OCI-M1 (cell line): ENCODE data around the gene DHCR24.
"Not testable (repeated sequence)": the region's sequence is repeated elsewhere in the genome, so short reads cannot be mapped to it uniquely, and the experiment has no call there.

Experiments
- DNase-seq: peaks from one replicate; lab custom pipeline; 2025; lab: John Stamatoyannopoulos, UW

DHCR24 gene, protein sequence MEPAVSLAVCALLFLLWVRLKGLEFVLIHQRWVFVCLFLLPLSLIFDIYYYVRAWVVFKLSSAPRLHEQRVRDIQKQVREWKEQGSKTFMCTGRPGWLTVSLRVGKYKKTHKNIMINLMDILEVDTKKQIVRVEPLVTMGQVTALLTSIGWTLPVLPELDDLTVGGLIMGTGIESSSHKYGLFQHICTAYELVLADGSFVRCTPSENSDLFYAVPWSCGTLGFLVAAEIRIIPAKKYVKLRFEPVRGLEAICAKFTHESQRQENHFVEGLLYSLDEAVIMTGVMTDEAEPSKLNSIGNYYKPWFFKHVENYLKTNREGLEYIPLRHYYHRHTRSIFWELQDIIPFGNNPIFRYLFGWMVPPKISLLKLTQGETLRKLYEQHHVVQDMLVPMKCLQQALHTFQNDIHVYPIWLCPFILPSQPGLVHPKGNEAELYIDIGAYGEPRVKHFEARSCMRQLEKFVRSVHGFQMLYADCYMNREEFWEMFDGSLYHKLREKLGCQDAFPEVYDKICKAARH

DNA sequence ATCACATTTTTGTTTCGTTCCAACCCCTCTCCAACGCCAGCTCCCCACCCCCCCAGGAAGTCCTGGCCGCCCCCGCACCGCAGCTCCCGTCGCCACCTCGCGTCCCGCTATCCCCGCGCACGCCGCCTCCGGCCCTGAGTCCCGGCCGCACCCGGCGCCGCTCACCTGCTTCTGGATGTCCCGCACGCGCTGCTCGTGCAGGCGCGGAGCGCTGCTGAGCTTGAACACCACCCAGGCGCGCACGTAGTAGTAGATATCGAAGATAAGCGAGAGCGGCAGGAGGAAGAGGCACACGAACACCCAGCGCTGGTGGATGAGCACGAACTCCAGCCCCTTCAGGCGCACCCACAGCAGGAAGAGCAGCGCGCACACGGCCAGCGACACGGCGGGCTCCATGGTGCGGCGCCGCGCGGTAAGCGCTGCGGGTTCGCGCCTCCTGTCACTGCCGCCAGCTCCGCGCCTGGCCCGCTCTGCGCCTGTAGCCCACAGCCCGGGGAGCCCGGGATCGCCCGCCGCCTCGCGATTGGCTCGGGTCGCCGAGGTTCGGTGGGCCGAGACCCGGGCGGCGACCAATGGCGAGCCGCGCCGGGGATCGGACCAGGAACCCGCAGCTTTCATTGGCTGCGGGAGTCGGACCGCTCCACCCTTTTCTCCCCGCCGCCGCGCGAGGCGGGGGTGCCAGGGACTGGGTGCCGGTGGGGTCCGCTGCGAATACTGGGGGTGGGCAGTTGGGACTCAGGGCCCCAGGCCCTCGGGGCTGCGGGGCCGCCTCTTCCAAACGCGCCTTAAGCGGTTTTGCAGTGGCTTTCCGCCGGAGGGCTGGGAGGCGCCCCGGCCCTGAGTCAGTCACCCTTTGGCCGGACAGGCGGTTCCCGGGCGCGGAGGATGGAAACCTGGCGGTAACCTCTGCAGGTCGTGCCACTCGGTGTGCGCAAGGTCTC is at the start of gene DHCR24:
DHCR24 (minus strand) TSS at position 472 of the 941 bp plus-strand sequence; CDS start at position 396, 76 bp downstream.
- DNase-seq: peak; percentile 88

DNA sequence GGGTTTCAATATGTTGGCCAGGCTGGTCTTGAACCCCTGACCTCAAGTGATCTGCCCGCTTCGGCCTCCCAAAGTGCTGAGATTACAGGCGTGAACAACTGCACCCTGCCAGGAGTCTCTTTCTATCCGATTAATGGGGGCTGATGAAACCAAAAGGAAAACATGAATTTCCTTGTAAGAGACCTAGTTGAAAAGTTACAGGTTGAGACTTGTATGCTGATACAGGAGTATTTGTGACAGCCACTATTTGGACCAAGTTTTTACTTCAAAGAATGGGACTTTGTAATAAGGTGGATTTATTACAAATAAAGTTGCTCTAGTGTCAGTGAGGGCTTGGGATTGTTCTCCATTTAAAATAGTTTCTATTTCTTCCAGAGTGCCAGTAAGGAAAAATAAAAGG is 49.8 kb upstream of the DHCR24 start:
- no peak for DNase-seq

DNA sequence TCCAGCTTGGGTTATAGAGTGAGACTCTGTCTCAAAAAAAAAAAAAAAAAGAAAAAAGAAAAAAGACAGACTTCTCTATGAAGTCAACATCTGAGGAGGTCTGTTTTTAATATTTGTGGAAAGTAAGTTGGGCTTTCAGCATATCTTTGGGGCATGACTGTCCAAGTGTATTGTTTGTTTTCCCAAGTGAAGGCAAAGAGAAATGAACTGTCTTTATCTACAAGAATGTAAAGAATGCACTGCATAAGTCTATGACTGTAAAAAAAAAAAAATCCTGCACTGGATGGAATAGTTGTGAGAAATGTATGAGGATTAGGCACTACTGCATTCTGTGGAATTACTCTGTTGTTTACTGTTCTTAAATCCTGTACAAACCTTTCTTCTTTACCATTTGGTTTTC is 47.9 kb upstream of the DHCR24 start:
- DNase-seq: no peak

DNA sequence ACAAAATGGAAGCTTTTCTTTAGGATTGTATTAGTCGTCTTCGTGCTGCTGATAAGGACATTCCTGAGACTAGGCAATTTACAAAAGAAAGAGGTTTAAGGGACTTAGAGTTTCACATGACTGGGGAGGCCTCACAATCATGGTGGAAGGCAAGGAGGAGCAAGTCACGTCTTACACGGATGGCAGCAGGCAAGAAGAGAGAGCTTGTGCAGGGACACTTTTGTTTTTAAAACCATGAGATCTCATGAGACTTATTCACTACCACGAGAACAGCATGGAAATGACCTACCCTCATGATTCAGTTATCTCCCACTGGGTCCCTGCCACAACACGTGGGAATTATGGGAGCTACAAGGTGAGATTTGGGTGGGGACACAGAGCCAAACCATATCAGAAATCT is 47.1 kb upstream of the DHCR24 start:
- DNase-seq: not testable (repeated sequence)

DNA sequence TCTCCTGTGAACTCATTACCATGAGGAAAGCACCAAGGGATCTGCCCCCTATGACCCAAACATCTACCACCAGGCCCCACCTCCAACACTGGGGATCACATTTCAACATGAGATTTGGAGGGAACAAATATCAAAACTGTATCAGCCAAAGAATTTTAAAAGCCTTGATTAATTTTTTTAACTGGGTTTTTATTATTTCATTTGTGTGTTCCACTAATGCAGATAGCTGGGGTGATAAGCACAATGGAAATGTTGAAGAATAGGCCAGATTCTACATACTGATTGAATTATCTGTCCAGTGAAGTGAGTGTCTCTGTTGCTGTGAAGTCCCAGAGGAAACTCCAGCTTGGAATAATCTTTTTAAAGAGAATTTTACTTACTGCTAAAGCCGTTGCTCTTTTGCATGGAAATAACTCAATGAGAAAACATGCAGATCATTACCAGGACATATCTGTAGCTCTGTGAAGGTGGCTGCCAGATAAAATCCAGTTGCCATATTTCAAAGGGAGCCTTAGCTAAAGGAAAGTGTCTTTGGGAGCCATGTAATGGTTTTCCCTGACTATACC is 44.4 kb upstream of the DHCR24 start:
- no peak for DNase-seq

DNA sequence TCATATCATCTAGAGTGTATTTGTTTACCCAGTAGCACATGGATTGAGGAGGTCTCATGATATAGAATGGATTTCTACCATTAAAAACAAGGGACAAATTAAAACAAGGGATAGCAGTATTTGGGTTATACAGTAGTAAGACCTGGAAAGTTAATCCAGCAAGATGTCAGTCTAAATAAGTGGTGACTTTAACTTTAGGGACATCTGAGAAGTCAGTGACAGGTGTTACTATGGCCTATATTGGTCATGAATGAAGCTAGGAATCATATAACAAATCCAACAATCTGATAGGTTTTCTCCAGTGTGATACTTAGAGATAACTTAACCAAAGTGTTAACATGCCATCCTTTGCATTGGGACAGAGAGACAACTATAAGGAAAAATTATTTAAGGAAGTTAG is 42.7 kb upstream of the DHCR24 start:
- DNase-seq: no peak

DNA sequence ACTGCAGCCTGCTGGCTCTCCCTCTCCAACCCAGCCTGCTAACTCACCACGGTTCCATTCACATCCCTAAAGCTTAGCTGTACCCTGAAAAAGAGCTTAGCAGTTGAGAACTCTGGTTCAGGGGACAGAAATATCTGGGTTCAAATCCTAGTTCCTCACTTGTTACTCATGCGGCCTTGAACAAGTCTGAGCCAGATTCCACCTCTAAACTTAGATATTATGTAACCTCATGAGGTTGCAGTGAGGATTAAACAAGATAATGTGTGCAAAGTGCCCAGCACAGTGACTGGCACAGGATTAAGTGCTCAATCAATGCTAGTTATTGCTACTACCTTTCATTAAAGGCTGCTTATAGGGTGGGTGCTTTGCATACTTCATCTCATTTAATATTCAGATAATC is 41.3 kb upstream of the DHCR24 start:
- DNase-seq: no peak

DNA sequence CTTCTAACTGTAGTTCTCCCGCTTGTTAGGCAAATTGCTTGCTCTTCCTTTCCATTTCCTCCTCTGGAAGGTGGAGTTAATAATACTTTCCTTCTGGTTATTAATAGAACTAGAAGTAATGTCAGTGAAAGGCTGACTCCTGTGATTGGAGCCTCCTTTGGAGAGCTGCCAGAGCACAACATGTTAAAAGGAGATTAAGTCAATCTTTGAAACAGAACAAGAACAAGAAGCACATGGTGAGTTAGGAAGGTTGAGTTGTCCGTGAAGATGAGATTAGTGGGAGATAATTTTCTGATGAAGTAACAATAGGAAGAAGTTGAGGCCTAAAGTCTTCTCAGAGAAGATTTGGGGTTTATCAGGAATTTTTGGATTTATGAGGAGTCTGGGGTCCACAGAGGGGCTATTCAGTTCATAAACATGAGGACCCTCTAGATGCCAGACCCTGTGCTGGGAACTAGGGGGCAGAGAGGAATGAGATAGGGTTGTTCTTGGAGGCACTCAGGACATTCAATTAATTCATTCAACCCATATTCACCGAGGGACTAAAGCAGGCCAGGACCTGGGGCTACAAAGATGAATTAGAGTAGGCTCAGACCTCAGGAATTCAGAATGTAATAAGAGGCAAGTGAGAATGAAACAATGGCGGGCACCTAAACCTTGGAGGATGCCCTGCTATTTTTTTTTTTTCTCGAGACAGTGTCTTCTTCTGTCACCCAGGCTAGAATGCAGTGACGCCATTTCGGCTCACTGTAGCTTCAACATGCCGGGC is 40.7 kb upstream of the DHCR24 start:
- peak; percentile 68 for DNase-seq

DNA sequence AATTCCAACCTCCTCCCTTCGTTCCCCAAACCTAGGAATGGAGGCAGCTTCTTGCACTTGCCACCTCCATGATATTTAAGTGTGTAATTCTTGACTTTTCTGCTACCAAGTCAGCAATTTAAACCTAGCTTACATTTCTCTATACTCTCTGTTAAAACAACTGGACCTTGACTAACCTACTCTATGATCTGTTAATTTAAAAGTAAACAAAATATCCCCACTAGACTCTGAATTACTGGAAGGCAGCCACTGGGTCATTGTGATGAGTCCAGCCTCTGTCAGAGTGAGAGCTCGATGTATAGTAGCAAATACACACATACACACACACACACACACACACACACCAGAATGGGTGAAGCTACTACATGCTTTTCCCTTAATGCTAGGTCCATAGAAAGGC is 40.0 kb upstream of the DHCR24 start:
- no peak for DNase-seq

DNA sequence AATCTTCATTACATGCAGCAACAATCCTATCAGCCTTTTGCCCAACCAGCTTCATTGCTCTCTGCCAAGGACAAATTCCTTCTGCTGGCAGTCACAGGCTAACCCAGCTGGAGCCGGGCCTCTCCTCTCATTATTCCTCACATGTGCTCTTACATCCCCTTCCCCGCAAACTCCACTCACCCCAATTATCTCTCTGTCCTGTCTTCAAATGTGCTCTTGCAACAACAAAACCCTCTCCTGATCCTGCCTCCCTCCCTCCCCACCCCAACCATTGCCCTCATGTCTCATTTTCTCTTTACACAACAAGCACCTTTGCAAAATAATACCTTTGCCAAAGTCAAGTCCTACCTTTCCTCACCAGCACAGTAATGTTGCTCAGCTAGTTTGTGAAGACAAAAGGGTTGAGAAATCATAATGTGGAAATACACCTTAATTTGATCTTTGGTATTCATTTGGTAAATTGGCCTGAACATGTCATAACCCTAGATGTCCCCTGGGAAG is 36.0 kb upstream of the DHCR24 start:
- DNase-seq: no peak

DNA sequence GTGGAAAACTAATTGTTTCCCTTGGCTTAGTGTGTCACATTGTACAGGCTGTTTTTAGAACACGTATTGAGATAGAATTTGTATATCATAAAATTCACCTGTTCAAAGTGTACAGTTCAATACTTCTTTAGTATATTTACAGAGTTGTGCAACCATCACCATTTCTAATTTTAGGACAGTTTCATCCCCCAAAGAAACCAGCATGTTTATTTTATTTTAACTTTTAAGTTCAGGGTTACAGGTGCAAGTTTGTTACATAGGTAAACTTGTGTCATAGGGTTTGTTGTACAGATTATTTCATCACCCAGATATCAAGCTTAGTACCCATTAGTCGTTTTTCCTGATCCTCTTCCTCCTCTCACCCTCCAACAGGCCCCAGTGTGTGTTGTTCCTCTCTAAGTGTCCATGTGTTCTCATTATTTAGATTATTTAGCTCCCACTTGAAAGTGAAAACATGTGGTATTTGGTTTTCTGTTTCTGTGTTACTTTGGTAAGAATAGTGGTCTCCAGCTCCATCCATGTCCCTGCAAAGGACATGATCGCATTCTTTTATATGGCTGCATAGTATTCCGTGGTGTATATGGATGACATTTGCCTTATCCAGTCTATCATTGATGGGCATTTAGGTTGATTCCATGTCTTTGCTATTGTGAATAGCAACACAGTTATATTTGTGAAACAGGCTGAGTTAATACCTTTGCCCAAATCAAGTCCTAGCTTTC is 35.2 kb upstream of the DHCR24 start:
- DNase-seq: no peak

DNA sequence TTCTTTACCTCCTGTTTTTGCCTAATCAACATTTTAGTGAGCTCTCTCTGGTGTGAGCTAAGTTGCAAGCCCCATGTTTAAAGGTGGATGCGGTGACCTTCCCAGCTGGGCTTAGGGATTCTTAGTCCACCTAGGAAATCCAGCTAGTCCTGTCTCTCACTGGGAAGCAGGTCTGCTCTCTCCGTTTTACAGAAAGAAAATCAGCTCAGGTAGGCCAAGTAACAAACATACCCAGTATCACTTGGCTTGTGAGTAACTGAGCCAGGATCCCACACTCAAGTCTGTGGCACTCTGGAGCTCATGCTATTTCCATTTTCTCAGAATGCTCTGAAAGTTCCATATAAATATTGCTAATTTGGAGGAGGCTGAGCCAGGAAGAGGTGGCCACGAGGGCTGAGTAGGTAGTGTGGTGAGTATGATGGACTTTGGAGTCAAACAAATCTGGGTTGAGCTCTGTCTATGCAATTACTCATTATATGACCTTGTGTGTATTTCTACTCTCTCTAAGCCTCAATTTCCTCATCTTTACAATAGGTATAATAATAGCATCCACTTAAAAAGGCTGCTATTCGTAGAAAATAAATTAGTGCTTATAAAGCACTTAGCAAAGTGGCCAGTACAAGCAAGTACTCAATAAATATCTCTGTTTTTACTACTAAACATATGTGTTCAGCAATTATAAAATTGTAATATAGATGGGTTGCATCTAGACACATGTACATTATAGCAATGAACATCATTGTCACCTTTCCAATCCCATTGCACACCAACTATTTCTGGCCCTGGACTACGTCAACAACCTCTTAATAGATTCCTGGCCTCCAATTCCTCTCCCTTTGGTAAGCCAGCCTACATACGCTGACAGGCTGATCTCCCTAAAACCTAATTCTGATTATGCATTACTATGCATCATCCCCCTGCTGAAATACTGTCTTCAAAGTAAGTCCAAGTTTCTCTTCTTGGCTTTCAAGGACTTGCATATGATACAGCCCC is 32.7 kb upstream of the DHCR24 start:
- DNase-seq: no peak

DNA sequence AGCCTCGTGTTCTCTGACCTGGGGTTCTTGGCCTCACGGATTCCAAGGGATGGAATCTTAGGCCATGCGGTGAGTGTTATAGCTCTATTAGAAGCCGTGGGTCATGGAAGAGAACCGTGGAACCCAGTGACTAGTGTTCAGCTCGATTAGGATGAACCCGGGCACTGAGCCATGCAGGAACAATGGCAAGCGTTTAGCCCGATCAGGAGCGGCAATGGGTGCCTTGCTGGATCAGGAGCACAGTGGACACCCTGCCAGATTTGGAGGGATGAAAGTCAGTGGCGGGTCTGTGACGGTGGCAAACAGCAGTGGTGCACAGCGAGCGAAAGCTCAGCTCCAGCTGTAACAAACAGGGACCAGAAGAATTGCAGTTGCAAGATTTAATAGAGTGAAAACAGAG is 24.1 kb upstream of the DHCR24 start:
- DNase-seq: not testable (repeated sequence)

DNA sequence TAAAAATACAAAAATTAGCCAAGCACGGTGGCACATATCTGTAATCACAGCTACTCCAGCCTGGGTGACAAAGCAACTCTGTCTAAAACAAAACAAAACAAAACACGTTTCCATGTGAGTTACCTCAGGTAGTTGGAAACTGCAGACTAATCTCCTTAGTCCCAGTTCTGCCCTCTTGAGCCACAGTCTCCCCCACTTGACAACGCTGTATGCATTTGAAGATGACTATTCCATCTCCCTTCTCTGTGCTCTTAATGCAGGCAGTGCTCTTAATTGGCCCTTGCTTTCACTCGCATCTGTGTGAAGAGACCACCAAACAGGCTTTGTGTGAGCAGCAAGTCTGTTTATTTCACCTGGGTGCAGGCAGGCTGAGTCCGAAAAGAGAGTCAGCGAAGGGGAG is 19.6 kb upstream of the DHCR24 start:
- no peak for DNase-seq

DNA sequence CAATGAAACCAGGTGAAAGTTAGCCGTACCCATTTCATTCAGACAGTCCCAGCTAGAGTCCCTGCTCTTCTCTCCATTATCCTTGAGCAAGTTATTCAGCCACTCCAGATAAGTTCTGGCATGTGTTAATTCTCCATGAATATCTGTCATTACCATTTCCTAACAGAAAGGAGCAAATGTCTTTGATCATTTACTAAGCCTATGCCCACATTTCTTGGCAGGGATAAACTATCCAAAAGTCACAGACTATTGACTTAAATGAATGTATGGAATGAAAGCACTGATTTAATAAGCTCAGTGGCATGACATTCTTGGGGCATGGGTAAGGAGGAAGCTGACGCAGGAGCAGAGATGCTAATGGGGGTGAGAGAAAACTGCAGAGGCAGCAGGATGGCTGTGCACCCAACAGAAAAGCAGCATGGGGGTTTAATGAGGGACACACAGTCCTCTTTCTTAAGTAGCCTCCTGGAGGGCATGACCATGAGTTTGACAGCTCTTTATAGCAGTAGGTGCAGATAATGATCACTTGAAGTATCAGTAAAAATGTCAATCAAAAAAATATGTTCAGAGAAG is 17.6 kb upstream of the DHCR24 start:
- DNase-seq: no peak

DNA sequence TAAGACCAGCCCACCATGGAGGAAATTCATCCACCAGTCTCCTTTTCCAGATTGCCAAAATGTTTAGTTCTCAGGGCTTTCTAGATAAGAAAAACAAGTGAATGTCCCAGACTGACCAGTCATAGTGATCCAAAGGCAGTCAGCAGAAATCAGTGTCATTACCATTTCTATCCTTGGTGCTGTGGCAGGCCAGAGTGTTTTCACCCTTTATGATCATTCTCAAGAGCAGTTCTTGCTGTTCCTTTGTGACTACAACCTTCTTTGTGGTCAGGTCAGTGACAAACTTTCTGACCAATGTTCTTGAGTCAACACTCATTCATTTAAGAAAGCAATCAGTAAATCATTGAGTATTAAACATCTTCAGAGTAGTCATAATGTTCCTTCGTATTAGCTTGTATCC is 7.3 kb upstream of the DHCR24 start:
- no peak for DNase-seq

DNA sequence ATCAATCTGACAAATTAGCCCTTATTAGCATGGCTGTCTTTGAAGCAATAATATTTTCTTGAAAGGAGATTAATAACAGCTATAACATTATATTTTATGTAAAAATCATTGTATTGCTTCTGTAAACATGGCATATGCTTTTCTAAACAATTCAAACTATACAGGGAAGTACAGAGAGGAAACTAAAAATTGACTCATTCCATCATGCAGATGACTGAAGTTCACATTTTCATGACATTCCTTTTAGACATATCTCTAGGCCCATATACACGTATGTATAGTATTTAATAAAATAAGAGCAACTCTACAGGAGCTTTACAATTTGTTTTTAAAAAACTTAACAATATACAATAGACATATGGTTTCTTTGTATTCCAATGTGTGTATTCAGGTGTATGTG is 5.6 kb upstream of the DHCR24 start:
- DNase-seq: no peak

DNA sequence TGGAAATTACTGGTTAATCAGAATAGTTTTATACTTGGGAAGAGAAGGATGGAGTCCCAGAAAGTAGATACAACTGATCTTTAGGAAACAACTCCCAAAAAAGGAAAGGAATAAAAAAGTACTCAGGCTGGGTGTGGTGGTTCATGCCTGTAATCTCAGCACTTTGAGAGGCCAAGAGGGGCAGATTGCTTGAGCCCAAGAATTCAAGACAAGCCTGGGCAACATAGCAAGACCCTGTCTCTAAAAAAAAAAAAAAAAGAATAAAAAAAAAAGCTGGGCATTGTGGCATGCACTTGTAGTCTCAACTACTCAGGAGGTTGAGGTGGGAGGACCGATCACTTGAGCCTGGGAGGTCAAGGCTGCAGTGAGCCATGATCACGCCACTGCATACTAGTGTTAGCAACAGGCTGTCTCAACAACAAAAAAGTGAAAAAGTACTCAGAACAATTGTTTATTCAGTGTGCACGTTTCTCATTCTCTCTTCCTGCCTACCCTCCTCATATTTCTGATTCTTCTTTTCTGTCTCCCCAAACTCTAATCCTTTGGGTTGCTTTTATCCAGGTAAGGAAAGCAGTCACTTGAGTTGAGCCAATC is 2.2 kb upstream of the DHCR24 start:
- no peak for DNase-seq
